VCaP (cell line): ENCODE measurements around the gene TTYH3.

ENCODE experiments used
- H3K27ac ChIP-seq: fragments of 450-650 bp; 2 replicates; pipeline ENCODE4 v1.5.1; 2017
- TF ChIP-seq, protein P1 (sequence below): fragments of 450-650 bp; conservative IDR thresholded peaks from 2 replicates; pipeline ENCODE4 v1.5.1; 2017; ENCODE audit warnings: mild to moderate bottlenecking, moderate library complexity

Gene TTYH3

DNA sequence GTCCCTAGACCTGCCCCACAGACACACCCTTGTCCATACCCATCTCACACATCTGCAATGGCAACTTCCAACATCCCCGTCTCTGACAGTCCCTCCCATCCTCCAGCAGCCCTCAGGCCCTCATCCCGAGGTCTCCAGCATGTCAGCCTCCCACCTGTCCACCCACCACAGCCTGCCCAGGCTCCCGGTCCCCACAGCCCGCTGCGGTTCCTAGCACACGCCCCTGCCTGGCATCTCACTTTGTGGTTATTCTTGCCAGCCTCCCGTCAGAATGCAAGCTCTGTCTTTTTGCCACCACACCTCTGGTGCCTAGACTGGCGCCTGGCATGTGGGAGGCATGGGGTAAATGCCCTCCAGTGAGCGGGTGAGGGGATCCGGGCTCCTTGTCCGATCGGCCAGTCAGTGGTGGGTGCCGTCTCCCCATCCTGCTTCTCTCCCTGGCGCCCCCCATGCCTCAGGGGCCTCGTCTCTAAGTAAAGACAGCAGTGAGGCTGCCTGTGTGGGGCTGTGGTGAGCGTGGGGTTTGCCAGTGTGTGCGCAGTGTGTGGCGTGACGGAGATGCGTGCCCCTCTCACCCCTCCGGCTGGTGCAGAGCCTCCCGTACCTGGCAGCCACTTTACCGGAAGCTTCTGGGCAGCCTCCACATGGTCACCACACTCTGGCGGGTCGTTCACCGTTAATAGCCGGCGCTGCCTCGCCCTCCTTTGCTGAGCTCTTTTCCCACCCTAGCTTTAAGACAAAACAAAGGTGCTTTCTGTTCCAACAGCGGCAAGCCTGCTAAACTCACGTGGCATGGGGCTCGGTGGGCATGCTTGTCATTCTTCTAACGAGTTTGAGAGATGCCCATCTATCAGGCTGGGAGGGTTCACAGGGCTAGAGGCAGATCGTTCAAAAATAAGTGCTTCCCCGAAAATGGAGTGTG, 28.5 kb upstream of the TTYH3 start:
- no peak overlapping the region for H3K27ac ChIP-seq
- TF ChIP-seq, protein P1, sequence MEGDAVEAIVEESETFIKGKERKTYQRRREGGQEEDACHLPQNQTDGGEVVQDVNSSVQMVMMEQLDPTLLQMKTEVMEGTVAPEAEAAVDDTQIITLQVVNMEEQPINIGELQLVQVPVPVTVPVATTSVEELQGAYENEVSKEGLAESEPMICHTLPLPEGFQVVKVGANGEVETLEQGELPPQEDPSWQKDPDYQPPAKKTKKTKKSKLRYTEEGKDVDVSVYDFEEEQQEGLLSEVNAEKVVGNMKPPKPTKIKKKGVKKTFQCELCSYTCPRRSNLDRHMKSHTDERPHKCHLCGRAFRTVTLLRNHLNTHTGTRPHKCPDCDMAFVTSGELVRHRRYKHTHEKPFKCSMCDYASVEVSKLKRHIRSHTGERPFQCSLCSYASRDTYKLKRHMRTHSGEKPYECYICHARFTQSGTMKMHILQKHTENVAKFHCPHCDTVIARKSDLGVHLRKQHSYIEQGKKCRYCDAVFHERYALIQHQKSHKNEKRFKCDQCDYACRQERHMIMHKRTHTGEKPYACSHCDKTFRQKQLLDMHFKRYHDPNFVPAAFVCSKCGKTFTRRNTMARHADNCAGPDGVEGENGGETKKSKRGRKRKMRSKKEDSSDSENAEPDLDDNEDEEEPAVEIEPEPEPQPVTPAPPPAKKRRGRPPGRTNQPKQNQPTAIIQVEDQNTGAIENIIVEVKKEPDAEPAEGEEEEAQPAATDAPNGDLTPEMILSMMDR = no peak

- TF ChIP-seq, protein P1 = no peak
- H3K27ac ChIP-seq = no peak overlapping the region
Observed at GRCh38 chr7:2604608-2605174, 27.1 kb upstream of the TTYH3 start.

GRCh38 chr7:2605608-2606538, 25.9 kb upstream of the TTYH3 start:
- TF ChIP-seq, protein P1 = no peak
- H3K27ac ChIP-seq = no peak overlapping the region

- H3K27ac ChIP-seq = no peak overlapping the region
- TF ChIP-seq, protein P1 = no peak
Observed at GRCh38 chr7:2606539-2606936, 25.2 kb upstream of the TTYH3 start.

DNA sequence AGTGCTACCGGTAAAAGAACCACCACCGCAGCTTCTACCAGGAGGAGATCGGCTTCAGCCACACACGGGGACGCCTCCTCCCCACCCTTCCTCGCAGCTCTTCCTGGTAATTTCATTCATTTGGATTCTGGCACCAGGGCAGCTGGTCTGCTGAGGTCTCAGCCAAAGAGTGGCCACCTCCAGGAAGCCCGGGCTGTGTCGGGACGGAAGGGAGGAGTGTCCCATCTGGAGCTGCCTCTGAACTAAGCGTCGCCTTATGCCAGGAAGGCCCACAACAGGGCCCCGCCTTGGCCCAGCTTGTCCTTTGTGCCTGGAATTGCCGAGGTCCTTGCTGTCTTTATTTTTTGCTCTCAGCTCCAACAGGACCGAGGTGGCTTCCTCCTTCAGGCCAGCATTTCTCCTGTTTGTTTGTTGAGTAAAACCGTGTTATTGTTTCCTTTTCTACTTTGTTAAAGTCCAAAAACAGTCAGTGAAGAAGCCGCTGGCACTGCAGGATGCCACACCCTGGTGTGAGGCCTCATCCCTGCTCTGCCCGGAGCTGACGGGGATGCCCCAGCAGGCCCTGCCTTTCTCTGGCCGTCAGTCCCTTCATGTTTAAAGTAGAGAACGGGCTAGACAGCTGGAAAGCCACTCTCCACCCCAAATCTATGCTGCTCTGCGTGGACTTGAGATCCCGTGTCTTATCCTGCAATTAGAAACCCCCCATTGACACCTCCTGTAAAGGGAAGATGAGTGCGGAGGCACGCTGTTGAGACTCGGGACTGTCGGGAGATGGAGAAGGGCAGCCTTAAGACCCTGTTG, 24.5 kb upstream of the TTYH3 start:
- TF ChIP-seq, protein P1 = no peak
- no peak overlapping the region for H3K27ac ChIP-seq

- TF ChIP-seq, protein P1 = no peak
- no peak overlapping the region for H3K27ac ChIP-seq
Observed at GRCh38 chr7:2607923-2608904, 23.6 kb upstream of the TTYH3 start.
